ENCODE data around the gene MMP8.

GRCh38 chr11:102722821-102723220, 1.9 kb downstream of the MMP8 start:
- TF ChIP-seq CTCF (tag by site-specific recombination; IDR thresholded peaks at IDR 0.05), result no peak
- TF ChIP-seq ZBTB8A (tag by site-specific recombination; IDR thresholded peaks at IDR 0.05), result no peak
- TF ChIP-seq SP2 (tag by site-specific recombination; IDR thresholded peaks at IDR 0.05), result no peak
- TF ChIP-seq ZNF670 (tag by site-specific recombination; IDR thresholded peaks at IDR 0.05; ENCODE audit: low read depth), result no peak
- TF ChIP-seq REST (tag by site-specific recombination; IDR thresholded peaks at IDR 0.05), result no peak
- TF ChIP-seq KLF17 (tag by site-specific recombination; IDR thresholded peaks at IDR 0.05), result no peak
- no peak for TF ChIP-seq EGR2 (tag by site-specific recombination; IDR thresholded peaks at IDR 0.05; ENCODE audit: low read depth)

All from HEK293 (cell line).